Fibroblast of pulmonary artery (primary cell): ENCODE measurements around the gene AAMDC.
"Not testable (repeated sequence)": the region's sequence is repeated elsewhere in the genome, so short reads cannot be mapped to it uniquely, and the experiment has no call there.

Experiments used
- DNase-seq: peaks from one replicate; pipeline ENCODE4 v3.0.0-alpha.2; 2010; ENCODE audit warnings: low read depth
- H3K4me3 ChIP-seq: replicated peaks from 2 replicates; pipeline ENCODE4 v1.5.1; 2011; ENCODE audit warnings: low read depth, mild to moderate bottlenecking, control low read depth, low read length, moderate library complexity
- TF ChIP-seq, protein P1 (sequence below): IDR thresholded peaks from 2 replicates; pipeline ENCODE4 v1.5.1; 2011; ENCODE audit warnings: mild to moderate bottlenecking, control low read depth, low read length, inconsistent platforms; ENCODE audit errors: missing control alignments

The AAMDC gene

DNA sequence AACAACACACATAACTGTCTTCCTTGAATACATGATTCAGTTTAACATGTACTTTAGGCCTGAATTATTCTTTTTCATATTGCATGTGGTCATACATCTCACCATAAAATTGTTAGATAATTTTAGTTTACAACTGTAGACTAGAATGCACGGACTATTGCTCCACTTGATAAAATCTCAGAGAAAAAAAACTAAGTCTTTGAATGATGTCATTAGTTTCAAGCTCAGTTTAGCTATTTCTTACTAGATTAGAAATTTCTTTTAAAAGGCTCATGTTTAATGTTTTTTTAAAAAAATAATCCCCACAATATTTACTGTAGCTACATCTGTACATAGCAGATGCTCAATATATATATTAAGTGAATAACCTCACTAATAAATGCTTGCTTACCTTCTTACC lies 5.5 kb upstream of the AAMDC start:
- TF ChIP-seq, protein P1, sequence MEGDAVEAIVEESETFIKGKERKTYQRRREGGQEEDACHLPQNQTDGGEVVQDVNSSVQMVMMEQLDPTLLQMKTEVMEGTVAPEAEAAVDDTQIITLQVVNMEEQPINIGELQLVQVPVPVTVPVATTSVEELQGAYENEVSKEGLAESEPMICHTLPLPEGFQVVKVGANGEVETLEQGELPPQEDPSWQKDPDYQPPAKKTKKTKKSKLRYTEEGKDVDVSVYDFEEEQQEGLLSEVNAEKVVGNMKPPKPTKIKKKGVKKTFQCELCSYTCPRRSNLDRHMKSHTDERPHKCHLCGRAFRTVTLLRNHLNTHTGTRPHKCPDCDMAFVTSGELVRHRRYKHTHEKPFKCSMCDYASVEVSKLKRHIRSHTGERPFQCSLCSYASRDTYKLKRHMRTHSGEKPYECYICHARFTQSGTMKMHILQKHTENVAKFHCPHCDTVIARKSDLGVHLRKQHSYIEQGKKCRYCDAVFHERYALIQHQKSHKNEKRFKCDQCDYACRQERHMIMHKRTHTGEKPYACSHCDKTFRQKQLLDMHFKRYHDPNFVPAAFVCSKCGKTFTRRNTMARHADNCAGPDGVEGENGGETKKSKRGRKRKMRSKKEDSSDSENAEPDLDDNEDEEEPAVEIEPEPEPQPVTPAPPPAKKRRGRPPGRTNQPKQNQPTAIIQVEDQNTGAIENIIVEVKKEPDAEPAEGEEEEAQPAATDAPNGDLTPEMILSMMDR: no peak
- DNase-seq: no peak
- no peak overlapping the region for H3K4me3 ChIP-seq

DNA sequence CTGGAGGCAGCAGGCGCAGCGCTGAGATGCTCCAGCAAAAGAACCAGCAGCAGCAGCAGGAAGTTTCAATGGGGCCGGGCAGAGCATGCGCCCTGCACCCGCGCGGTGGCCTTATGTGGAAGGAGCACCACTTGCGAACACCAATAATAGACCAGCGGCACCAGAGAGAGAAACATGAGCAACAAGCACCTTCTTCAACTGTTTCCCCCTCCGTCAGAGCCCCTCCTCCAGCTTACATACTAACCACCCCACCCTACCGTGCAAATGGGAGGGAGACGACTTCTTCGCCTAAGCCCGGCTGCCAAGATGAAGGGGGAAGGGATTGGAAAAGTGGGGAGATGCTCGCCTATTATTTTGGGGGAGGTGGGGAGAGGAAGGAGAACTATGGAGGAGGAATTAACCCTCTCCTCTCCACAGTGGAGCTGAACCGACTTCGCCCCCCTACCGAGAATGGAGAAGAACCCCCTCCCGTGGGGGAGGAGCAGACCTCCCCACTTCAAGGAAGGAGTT lies 1.5 kb upstream of the AAMDC start:
- TF ChIP-seq, protein P1: peak; percentile 10
- peak; percentile 89 for DNase-seq
- H3K4me3 ChIP-seq: peak overlapping the region; percentile 97

DNA sequence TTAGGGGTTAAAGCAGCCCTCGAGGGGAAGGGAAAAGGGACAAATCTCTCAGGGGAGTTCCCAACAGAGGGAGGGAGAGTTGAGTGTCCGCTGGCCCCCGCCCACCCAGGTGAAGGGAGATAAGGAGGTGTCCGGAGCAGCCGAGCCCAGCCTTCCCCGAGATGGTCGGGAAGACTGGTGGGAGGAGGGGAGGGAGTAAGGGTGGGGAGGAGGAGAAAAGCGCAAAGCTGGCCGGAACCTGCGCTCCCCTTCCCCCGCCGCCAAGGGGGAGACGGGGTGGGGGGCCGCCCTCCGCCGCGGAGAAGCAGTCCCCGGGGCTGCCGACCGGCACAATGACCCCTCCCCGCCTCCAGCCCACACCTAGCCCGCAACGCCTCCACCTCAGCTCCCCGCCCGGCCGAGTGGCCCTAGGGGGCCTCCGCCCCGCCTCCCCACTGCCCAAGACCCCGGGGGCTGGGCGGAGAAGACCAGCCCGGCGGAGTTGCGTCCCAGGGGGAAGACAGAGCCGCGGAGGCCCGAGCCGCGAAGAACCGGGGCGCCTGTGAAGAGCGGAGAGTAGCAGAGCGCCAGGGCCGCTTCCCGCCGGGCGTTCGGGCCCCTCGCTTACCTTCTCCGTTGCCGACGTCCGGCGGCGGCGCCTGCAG lies 901 bp upstream of the AAMDC start:
- DNase-seq: peak; percentile 30
- TF ChIP-seq, protein P1: no peak
- peak overlapping the region; percentile 97 for H3K4me3 ChIP-seq

DNA sequence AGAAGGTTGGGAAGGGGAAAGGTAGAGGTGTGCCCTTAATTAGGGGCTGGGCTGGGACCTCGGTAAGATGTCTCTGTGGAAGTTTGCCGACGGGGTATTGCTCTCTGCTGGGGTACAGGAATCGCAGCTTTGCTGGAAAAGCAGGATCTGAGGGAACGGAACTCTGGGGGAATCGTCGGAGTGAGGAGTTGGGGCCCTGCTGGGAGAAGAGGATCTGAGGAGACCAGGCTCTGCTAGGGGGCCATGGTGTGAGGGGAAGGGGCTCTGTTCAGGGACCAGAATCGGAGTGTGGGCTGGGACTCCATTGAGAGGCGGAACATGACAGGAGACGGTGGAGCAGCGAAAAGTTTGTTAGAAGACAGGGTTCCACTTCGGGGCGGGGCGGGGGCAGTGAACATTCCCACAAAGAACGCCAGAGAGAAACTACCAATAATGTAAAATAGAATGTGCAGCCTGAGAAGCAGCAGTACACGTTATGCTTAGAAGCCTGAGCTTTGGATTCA lies 456 bp downstream of the AAMDC start:
- TF ChIP-seq, protein P1: no peak
- DNase-seq: peak; percentile 51
- peak overlapping the region; percentile 97 for H3K4me3 ChIP-seq

DNA sequence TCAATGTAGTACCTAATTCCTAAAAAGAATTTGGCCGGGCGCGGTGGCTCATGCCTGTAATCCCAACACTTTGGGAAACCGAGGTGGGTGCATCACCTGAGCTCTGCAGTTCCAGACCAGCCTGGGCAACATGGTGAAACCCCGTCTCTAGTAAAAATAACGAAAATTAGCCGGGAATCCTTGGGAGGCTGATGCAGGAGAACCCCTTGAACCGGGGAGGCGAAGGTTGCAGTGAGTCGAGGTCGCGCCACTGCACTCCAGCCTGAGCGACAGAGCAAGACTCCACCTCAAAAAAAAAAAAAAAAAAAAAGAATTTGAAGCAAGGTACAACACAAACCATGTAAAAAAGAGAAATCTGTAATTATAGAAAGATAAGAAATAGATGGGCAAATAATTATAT lies 1.2 kb downstream of the AAMDC start:
- not testable (repeated sequence) for DNase-seq
- peak overlapping the region; percentile 97 for H3K4me3 ChIP-seq

DNA sequence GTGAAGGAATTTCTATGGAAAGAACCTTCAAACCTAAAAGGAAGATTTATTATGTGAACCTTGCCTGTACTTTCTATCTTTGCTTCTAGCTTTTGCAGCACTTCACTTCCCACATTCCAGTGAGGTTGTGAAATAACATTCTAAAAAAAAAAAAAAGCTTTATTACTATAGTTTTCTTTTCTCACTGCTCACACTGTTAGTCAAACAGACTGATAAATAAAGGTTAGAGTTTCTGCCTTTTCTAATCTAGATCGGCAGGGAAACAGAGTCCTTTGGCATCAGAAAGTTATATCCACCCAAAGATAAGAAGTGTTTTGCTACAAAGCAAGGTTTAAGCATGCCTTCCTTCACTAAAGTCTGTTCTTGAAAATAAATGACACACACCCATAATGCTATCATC lies 2.8 kb downstream of the AAMDC start:
- TF ChIP-seq, protein P1: no peak
- DNase-seq: peak; percentile 64
- peak overlapping the region; percentile 26 for H3K4me3 ChIP-seq

DNA sequence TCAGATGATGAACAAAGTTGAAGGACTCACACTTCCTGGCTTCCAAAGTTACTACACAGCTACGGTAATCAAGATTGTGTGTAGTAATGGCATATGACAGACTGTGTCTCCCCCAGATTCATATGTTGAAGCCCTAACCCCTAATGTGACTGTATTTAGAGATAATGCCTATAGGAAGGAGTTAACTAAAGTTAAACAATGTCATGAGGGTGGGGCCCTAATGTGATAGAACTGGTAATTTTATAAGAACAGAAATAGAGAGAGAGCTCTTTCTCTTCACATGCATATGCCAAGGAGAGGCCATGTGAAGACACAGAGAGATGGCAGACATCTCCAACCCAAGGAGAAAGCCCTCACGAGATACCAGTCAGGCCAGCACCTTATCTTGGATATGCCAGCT lies 8.0 kb downstream of the AAMDC start:
- H3K4me3 ChIP-seq: no peak overlapping the region
- TF ChIP-seq, protein P1: no peak
- DNase-seq: no peak
